ENCODE measurements around the gene DNM1. TPM values are rescaled to one million over a fixed set of nuclear protein-coding genes. Genes with fewer than 3 reads are reported as not detected.
"Not testable (repeated sequence)": the region's sequence is repeated elsewhere in the genome, so short reads cannot be mapped to it uniquely, and the experiment has no call there.

DNM1 gene
- polyA plus RNA-seq, 3 donors: 0.05 to 4.9 (median 0.56) TPM

GRCh38 chr9:128225770-128226411 lies 22.7 kb downstream of the DNM1 start:
- Histone ChIP-seq H2AFZ (ENCODE audit: insufficient read depth, low read depth, low read length, poor library complexity, severe bottlenecking) (no peak overlapping the region), H3K27me3 (ENCODE audit: control insufficient read depth in 2 of 2, insufficient read depth in 2 of 2, low read length in 2 of 2) (no peaks in the 10 kb centered on the region), H4K20me1 (ENCODE audit: insufficient read depth, low read length) (no peaks in the 10 kb centered on the region), H3K9ac (ENCODE audit: insufficient read depth, low read length, poor library complexity, severe bottlenecking) (no peak overlapping the region), H3K79me2 (ENCODE audit: insufficient read depth, low read length) (no peaks in the 10 kb centered on the region), H3K4me3 (replicated peaks in 1 of 3; ENCODE audit: low read depth in 2 of 3, low read length in 3 of 3) (no peak overlapping the region), H3K4me2 (replicated peaks; ENCODE audit: extremely low read depth, low read length, poor library complexity, severe bottlenecking) (no peak overlapping the region), H3K4me1 (ENCODE audit: control insufficient read depth in 1 of 2, insufficient read depth in 2 of 2, low read length in 2 of 2) (peaks cover 7 to 9% of the 10 kb centered on the region in 2 donors), H3K36me3 (replicated peaks in 1 of 2; ENCODE audit: control insufficient read depth in 1 of 2, insufficient read depth in 2 of 2, low read length in 2 of 2) (no peaks in the 10 kb centered on the region), H3K9me3 (replicated peaks in 1 of 2; ENCODE audit: control insufficient read depth in 1 of 2, insufficient read depth in 1 of 2, low read length in 2 of 2) (no peaks in the 10 kb centered on the region), H3K27ac (ENCODE audit: low read depth in 1 of 2, low read length in 2 of 2) (no peak overlapping the region)
- 94% methylated on average over 18 of the region's 19 CpGs for WGBS (ENCODE audit: insufficient coverage)
- Mint-ChIP-seq H3K9me3 (peaks cover 0 to 2% (median 0%) of the 10 kb centered on the region in 7 donors), H3K4me1 (peaks cover 12% of the 10 kb centered on the region), H3K4me3 (no peak overlapping the region), H3K27ac (peak overlapping the region in 2 of 7 donors; percentile 54 to 59), H3K36me3 (no peaks in the 10 kb centered on the region), H3K27me3 (ENCODE audit: low read depth in 3 of 3) (peaks cover 1 to 7% (median 2%) of the 10 kb centered on the region in 3 donors)
- DNase-seq: no peak
- no peak for TF ChIP-seq CTCF (IDR thresholded peaks at IDR 0.05)
- intact Hi-C loops (cut with micrococcal nuclease): no loop called here

DNA sequence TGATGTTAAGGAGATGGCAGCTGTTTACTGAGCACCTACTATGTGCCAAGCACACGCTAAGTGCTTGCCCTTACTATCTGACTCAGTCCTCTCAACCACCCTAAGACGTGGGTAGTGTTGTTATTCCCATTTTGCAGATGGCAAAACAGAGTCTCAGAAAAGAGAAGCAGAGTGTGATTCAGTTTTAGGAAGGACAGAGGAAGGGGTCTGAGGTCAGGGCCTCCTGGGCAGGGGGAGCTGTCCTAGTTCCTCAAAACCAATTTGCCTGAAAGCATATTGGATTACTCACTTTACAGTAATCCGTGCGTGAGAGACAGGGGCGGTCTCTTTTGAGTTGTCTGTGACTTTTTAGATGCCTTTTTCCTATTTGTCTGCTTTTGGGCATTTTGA lies 23.2 kb downstream of the DNM1 start:
- H3K27ac ChIP-seq (ENCODE audit: low read depth in 1 of 2, low read length in 2 of 2): no peak overlapping the region
- intact Hi-C loops (cut with micrococcal nuclease): no loop called here
- WGBS (ENCODE audit: insufficient coverage): no CpG with 5 or more reads among the region's 5 CpGs
- H2AFZ ChIP-seq (ENCODE audit: insufficient read depth, low read depth, low read length, poor library complexity, severe bottlenecking): no peak overlapping the region
- H3K9me3 Mint-ChIP-seq: peaks cover 0 to 2% (median 0%) of the 10 kb centered on the region in 7 donors
- H3K36me3 ChIP-seq (replicated peaks in 1 of 2; ENCODE audit: control insufficient read depth in 1 of 2, insufficient read depth in 2 of 2, low read length in 2 of 2): no peaks in the 10 kb centered on the region
- no peaks in the 10 kb centered on the region for H3K27me3 ChIP-seq (ENCODE audit: control insufficient read depth in 2 of 2, insufficient read depth in 2 of 2, low read length in 2 of 2)
- no peaks in the 10 kb centered on the region for H3K9me3 ChIP-seq (replicated peaks in 1 of 2; ENCODE audit: control insufficient read depth in 1 of 2, insufficient read depth in 1 of 2, low read length in 2 of 2)
- no peak overlapping the region for H3K4me2 ChIP-seq (replicated peaks; ENCODE audit: extremely low read depth, low read length, poor library complexity, severe bottlenecking)
- no peaks in the 10 kb centered on the region for H3K79me2 ChIP-seq (ENCODE audit: insufficient read depth, low read length)
- H3K4me3 Mint-ChIP-seq: no peak overlapping the region
- peak; percentile 63 to 82 (median 69) for DNase-seq
- no peak overlapping the region for H3K9ac ChIP-seq (ENCODE audit: insufficient read depth, low read length, poor library complexity, severe bottlenecking)
- TF ChIP-seq CTCF (IDR thresholded peaks at IDR 0.05): no peak
- H3K4me1 Mint-ChIP-seq: peaks cover 12% of the 10 kb centered on the region
- no peak overlapping the region for H3K4me3 ChIP-seq (replicated peaks in 1 of 3; ENCODE audit: low read depth in 2 of 3, low read length in 3 of 3)
- H3K27ac Mint-ChIP-seq: peak overlapping the region; percentile 6 to 82 (median 60)
- H3K27me3 Mint-ChIP-seq (ENCODE audit: low read depth in 3 of 3): peaks cover 1 to 7% (median 2%) of the 10 kb centered on the region in 3 donors
- H3K36me3 Mint-ChIP-seq: no peaks in the 10 kb centered on the region
- peaks cover 7 to 9% of the 10 kb centered on the region in 2 donors for H3K4me1 ChIP-seq (ENCODE audit: control insufficient read depth in 1 of 2, insufficient read depth in 2 of 2, low read length in 2 of 2)
- no peaks in the 10 kb centered on the region for H4K20me1 ChIP-seq (ENCODE audit: insufficient read depth, low read length)

DNA sequence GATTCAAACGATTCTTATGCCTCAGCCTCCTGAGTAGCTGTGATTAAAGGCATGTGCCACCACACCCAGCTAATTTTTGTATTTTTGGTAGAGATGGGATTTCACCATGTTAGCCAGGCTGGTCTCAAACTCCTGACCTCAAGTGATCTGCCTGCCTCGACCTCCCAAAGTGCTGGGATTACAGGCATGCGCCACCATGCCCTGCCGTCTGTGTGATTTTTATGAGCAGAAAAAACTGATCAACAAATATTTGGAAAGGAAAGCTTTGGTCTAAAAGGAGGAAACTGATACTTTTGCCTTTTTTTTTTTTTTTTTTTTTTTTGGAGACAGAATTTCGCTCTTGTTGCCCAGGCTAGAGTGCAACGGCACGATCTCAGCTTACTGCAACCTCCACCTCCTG lies 27.7 kb downstream of the DNM1 start:
- not testable (repeated sequence) for H3K36me3 Mint-ChIP-seq

More for the DNA sequence above, 27.7 kb downstream of the DNM1 start:
- H3K27me3 ChIP-seq (ENCODE audit: control insufficient read depth in 2 of 2, insufficient read depth in 2 of 2, low read length in 2 of 2); H3K9ac ChIP-seq (ENCODE audit: insufficient read depth, low read length, poor library complexity, severe bottlenecking); H3K27me3 Mint-ChIP-seq (ENCODE audit: low read depth in 3 of 3); H3K36me3 ChIP-seq (replicated peaks in 1 of 2; ENCODE audit: control insufficient read depth in 1 of 2, insufficient read depth in 2 of 2, low read length in 2 of 2); H3K27ac ChIP-seq (ENCODE audit: low read depth in 1 of 2, low read length in 2 of 2); H4K20me1 ChIP-seq (ENCODE audit: insufficient read depth, low read length); DNase-seq; H3K4me2 ChIP-seq (replicated peaks; ENCODE audit: extremely low read depth, low read length, poor library complexity, severe bottlenecking); H3K79me2 ChIP-seq (ENCODE audit: insufficient read depth, low read length); H3K4me3 ChIP-seq (replicated peaks in 1 of 3; ENCODE audit: low read depth in 2 of 3, low read length in 3 of 3); H3K4me1 ChIP-seq (ENCODE audit: control insufficient read depth in 1 of 2, insufficient read depth in 2 of 2, low read length in 2 of 2); H3K4me3 Mint-ChIP-seq; H2AFZ ChIP-seq (ENCODE audit: insufficient read depth, low read depth, low read length, poor library complexity, severe bottlenecking); intact Hi-C loops (cut with micrococcal nuclease); H3K9me3 Mint-ChIP-seq; H3K9me3 ChIP-seq (replicated peaks in 1 of 2; ENCODE audit: control insufficient read depth in 1 of 2, insufficient read depth in 1 of 2, low read length in 2 of 2): not testable (repeated sequence)
- Mint-ChIP-seq H3K4me1 (peaks cover 12% of the 10 kb centered on the region), H3K27ac (peak overlapping the region in 1 of 7 donors; percentile 24)
- WGBS (ENCODE audit: insufficient coverage): 90% methylated on average over 2 of the region's 7 CpGs
